ENCODE data around the gene DNAJC13.

GRCh38 chr3:132530624-132531023 lies 113.3 kb downstream of the DNAJC13 start:
- TF ChIP-seq, protein P1, sequence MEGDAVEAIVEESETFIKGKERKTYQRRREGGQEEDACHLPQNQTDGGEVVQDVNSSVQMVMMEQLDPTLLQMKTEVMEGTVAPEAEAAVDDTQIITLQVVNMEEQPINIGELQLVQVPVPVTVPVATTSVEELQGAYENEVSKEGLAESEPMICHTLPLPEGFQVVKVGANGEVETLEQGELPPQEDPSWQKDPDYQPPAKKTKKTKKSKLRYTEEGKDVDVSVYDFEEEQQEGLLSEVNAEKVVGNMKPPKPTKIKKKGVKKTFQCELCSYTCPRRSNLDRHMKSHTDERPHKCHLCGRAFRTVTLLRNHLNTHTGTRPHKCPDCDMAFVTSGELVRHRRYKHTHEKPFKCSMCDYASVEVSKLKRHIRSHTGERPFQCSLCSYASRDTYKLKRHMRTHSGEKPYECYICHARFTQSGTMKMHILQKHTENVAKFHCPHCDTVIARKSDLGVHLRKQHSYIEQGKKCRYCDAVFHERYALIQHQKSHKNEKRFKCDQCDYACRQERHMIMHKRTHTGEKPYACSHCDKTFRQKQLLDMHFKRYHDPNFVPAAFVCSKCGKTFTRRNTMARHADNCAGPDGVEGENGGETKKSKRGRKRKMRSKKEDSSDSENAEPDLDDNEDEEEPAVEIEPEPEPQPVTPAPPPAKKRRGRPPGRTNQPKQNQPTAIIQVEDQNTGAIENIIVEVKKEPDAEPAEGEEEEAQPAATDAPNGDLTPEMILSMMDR (IDR thresholded peaks at IDR 0.05; ENCODE audit: poor library complexity), result no peak
- no peak for TF ChIP-seq EZH2 (IDR thresholded peaks at IDR 0.05; ENCODE audit: borderline replicate concordance)
